Keratinocyte (primary cell): Measurements from ENCODE around the gene HUS1. TPM values are rescaled to one million over a fixed set of nuclear protein-coding genes. Genes with fewer than 3 reads are reported as not detected.

ENCODE experiments used
- DNase-seq: peaks from one replicate; pipeline ENCODE4 v3.0.0-alpha.2; 2011; ENCODE audit warnings: low read depth, missing footprints, low spot score
- FAIRE-seq: peaks from 2 replicates; lab custom pipeline; 2011; peaks lifted over from hg19 to GRCh38; lab: Jason Lieb, UNC
- H2AFZ ChIP-seq: 2 replicates; pipeline ENCODE4 v1.6.0; 2012; ENCODE audit warnings: low read length, control low read depth, inconsistent platforms; ENCODE audit not compliant: control insufficient read depth
- H3K27ac ChIP-seq: 2 replicates; pipeline ENCODE4 v1.5.1; 2011; ENCODE audit warnings: low read length; ENCODE audit not compliant: control insufficient read depth, insufficient read depth
- H3K27me3 ChIP-seq: 3 replicates; pipeline ENCODE4 v1.6.0; 2011; ENCODE audit warnings: low read length; ENCODE audit not compliant: control insufficient read depth, insufficient read depth; ENCODE audit errors: extremely low read depth
- H3K36me3 ChIP-seq, 2 experiments: 2 replicates in 1 of 2; 3 replicates in 1 of 2; pipeline ENCODE4 v1.5.1; 2011; ENCODE audit warnings: low read length in 2 of 2, mild to moderate bottlenecking in 1 of 2; ENCODE audit not compliant: control insufficient read depth in 2 of 2, insufficient read depth in 2 of 2; ENCODE audit errors: extremely low read depth in 1 of 2
- H3K4me1 ChIP-seq: 3 replicates; pipeline ENCODE4 v1.5.1; 2011; ENCODE audit warnings: low read length; ENCODE audit not compliant: control insufficient read depth, insufficient read depth; ENCODE audit errors: extremely low read depth
- H3K4me2 ChIP-seq: 3 replicates; pipeline ENCODE4 v1.6.0; 2011; ENCODE audit warnings: low read depth, low read length; ENCODE audit not compliant: control insufficient read depth, insufficient read depth; ENCODE audit errors: extremely low read depth
- H3K4me3 ChIP-seq, 3 experiments: fragments of 200-600 bp in 1 of 3; sonication (generic) in 1 of 3; 2 replicates in 2 of 3; 3 replicates in 1 of 3; pipeline ENCODE4 v1.5.1; 2011 to 2016; ENCODE audit warnings: low read length in 3 of 3, mild to moderate bottlenecking in 3 of 3, control low read depth in 2 of 3, inconsistent platforms in 1 of 3, low read depth in 1 of 3, mixed read lengths in 1 of 3, mixed run types in 1 of 3, moderate library complexity in 1 of 3; ENCODE audit not compliant: control insufficient read depth in 2 of 3, insufficient read depth in 2 of 3; ENCODE audit errors: extremely low read depth in 1 of 3
- H3K79me2 ChIP-seq: 2 replicates; pipeline ENCODE4 v1.6.0; 2012; ENCODE audit warnings: low read length; ENCODE audit not compliant: control insufficient read depth, insufficient read depth
- H3K9ac ChIP-seq: 3 replicates; pipeline ENCODE4 v1.6.0; 2011; ENCODE audit warnings: low read length; ENCODE audit not compliant: control insufficient read depth, insufficient read depth; ENCODE audit errors: extremely low read depth
- H3K9me1 ChIP-seq: 3 replicates; pipeline ENCODE4 v1.6.0; 2011; ENCODE audit warnings: low read length; ENCODE audit not compliant: control insufficient read depth, insufficient read depth; ENCODE audit errors: extremely low read depth
- H3K9me3 ChIP-seq: 2 replicates; pipeline ENCODE4 v1.5.1; 2012; ENCODE audit warnings: low read depth, low read length; ENCODE audit not compliant: control insufficient read depth
- H4K20me1 ChIP-seq: 3 replicates; pipeline ENCODE4 v1.6.0; 2011; ENCODE audit warnings: low read length; ENCODE audit not compliant: control insufficient read depth, insufficient read depth; ENCODE audit errors: extremely low read depth
- CTCF ChIP-seq, 3 experiments: IDR thresholded peaks in 1 of 3; conservative IDR thresholded peaks in 1 of 3; optimal IDR thresholded peaks in 1 of 3; 2 replicates in 2 of 3; 3 replicates in 1 of 3; pipeline versions ENCODE3 to v1.5.1; 2011; ENCODE audit warnings: low read length in 3 of 3, mild to moderate bottlenecking in 3 of 3, moderate library complexity in 2 of 3, control low read depth in 1 of 3, inconsistent platforms in 1 of 3; ENCODE audit not compliant: insufficient read depth in 2 of 3; ENCODE audit errors: extremely low read depth in 1 of 3
- EZH2 ChIP-seq: IDR thresholded peaks from one replicate; pipeline ENCODE4 v1.6.1; 2012; ENCODE audit warnings: inconsistent platforms, mild to moderate bottlenecking, low read length, moderate library complexity
- dilution Hi-C: fragments of 300-500 bp; cut with MboI; formaldehyde crosslinking; loops from one replicate; pipeline ENCODE4 v1.7.0; 2020; ENCODE audit warnings: low sequenced_read_pairs; ENCODE audit not compliant: extremely low pct_ligation_motif_present
- polyA plus RNA-seq, 5 experiments: library from polyadenylated mRNA; depleted of rRNA in 3 of 5; stranded (reverse) in 3 of 5; stranded (forward) in 1 of 5; unstranded in 1 of 5; fragments of >200 nt; gene quantifications; 1 replicate in 1 of 5; 2 replicates in 3 of 5; 3 replicates in 1 of 5; pipeline versions ENCODE4 v1.2.1 to v1.2.3, GENCODE V29; 2011 to 2012; ENCODE audit warnings: missing spikeins in 2 of 5, low read depth in 1 of 5, low replicate concordance in 1 of 5

Gene HUS1
- polyA plus RNA-seq, 1 donor (not counting 4 experiments of a cell fraction or from before 2014, with no cell fraction given), result 36.3 TPM

GRCh38 chr7:48009257-48009656 lies 29.8 kb upstream of the HUS1 start:
- TF ChIP-seq EZH2 (no peak), CTCF (optimal IDR thresholded peaks at IDR 0.05 in 1 of 3, IDR thresholded peaks at IDR 0.05 in 1 of 3, conservative IDR thresholded peaks at IDR 0.05 in 1 of 3; ENCODE audit: extremely low read depth in 1 of 3, insufficient read depth in 2 of 3, low read length in 3 of 3) (no peak)
- DNase-seq, result no peak
- no peaks in the 10 kb centered on the region for H3K4me1 ChIP-seq

GRCh38 chr7:48006866-48007265 lies 27.5 kb upstream of the HUS1 start:
- DNase-seq (no peak), FAIRE-seq (no peak)
- no peak overlapping the region for H3K9ac ChIP-seq
- H3K4me2 ChIP-seq, result no peak overlapping the region
- no peaks in the 10 kb centered on the region for H3K9me1 ChIP-seq
- TF ChIP-seq EZH2, result no peak
- no peak for TF ChIP-seq CTCF (optimal IDR thresholded peaks at IDR 0.05 in 1 of 3, IDR thresholded peaks at IDR 0.05 in 1 of 3, conservative IDR thresholded peaks at IDR 0.05 in 1 of 3; ENCODE audit: extremely low read depth in 1 of 3, insufficient read depth in 2 of 3, low read length in 3 of 3)
- no peaks in the 10 kb centered on the region for H3K4me1 ChIP-seq
- no peaks in the 10 kb centered on the region for H3K27me3 ChIP-seq
- H2AFZ ChIP-seq, result no peak overlapping the region
- no peak overlapping the region for H3K4me3 ChIP-seq
- H3K9me3 ChIP-seq, result no peaks in the 10 kb centered on the region
- dilution Hi-C loops, result no loop called here
- H3K27ac ChIP-seq, result no peak overlapping the region
- no peaks in the 10 kb centered on the region for H3K36me3 ChIP-seq
- H4K20me1 ChIP-seq, result no peaks in the 10 kb centered on the region
- no peaks in the 10 kb centered on the region for H3K79me2 ChIP-seq

More at GRCh38 chr7:48009257-48009656, 29.8 kb upstream of the HUS1 start:
- H3K9me1 ChIP-seq, result no peaks in the 10 kb centered on the region
- H3K4me2 ChIP-seq, result no peak overlapping the region
- no peaks in the 10 kb centered on the region for H3K36me3 ChIP-seq
- FAIRE-seq, result no peak
- H3K27me3 ChIP-seq, result no peaks in the 10 kb centered on the region
- no peaks in the 10 kb centered on the region for H4K20me1 ChIP-seq
- H2AFZ ChIP-seq, result no peak overlapping the region
- no peaks in the 10 kb centered on the region for H3K9me3 ChIP-seq
- dilution Hi-C loops, result no loop called here
- no peaks in the 10 kb centered on the region for H3K79me2 ChIP-seq
- no peak overlapping the region for H3K4me3 ChIP-seq
- no peak overlapping the region for H3K9ac ChIP-seq
- H3K27ac ChIP-seq, result no peak overlapping the region
